IMR-90 (cell line): ENCODE results near the gene ETFA. TPM values are rescaled to one million over a fixed set of nuclear protein-coding genes. Genes with fewer than 3 reads are reported as not detected.

Source experiments
- ATAC-seq: fragments of 200-7000 bp; cut with Tn5 transposase; 2 replicates; pipeline ENCODE4 v1.9.1; 2020; ENCODE audit warnings: low read depth, mild to moderate bottlenecking, moderate library complexity
- BruUV-seq: library from RNA; stranded (reverse); fragments of 400-500 nt; replicated peaks from 2 replicates; lab custom pipeline; 2021; lab: Mats Ljungman, UMichigan
- CTCF ChIA-PET: fragments of 300-600 bp; formaldehyde crosslinking; extraction: SDS; loops from one replicate; lab custom pipeline; 2021; ENCODE audit warnings: antibody characterized with exemption; lab: Yijun Ruan, JAX
- POLR2A ChIA-PET: fragments of 300-600 bp; sonication (Branson Sonifier 250); formaldehyde crosslinking; loops from one replicate; lab custom pipeline; 2022; ENCODE audit warnings: antibody characterized with exemption; ENCODE audit not compliant: unreplicated experiment; lab: Charles Lee
- DNase-seq: peaks from one replicate; pipeline ENCODE4 v3.0.0; 2013
- H2AFZ ChIP-seq: replicated peaks from 2 replicates; pipeline ENCODE3; 2013; ENCODE audit warnings: low read length, mild to moderate bottlenecking; ENCODE audit not compliant: poor library complexity
- H2AK5ac ChIP-seq: 2 replicates; pipeline ENCODE4 v1.6.1; 2013; ENCODE audit warnings: low read depth, low read length, inconsistent platforms
- H2AK9ac ChIP-seq: replicated peaks from 2 replicates; pipeline ENCODE3; 2013; ENCODE audit warnings: mild to moderate bottlenecking, low read depth, low read length, moderate library complexity; ENCODE audit not compliant: poor library complexity
- H2BK120ac ChIP-seq: 2 replicates; pipeline ENCODE4 v1.6.1; 2013; ENCODE audit warnings: low read depth, low read length, inconsistent platforms
- H2BK15ac ChIP-seq: 3 replicates; pipeline ENCODE4 v1.6.1; 2013; ENCODE audit warnings: low read depth, low read length, inconsistent platforms
- H2BK20ac ChIP-seq: 2 replicates; pipeline ENCODE4 v1.6.1; 2013; ENCODE audit warnings: low read depth, mild to moderate bottlenecking, inconsistent platforms, low read length, moderate library complexity
- H2BK5ac ChIP-seq: 2 replicates; pipeline ENCODE4 v1.6.1; 2013; ENCODE audit warnings: mild to moderate bottlenecking, low read depth, low read length, inconsistent platforms; ENCODE audit not compliant: poor library complexity, severe bottlenecking
- H3K14ac ChIP-seq: replicated peaks from 2 replicates; pipeline ENCODE4 v1.6.1; 2013; ENCODE audit warnings: low read depth, low read length, inconsistent platforms
- H3K18ac ChIP-seq: 2 replicates; pipeline ENCODE4 v1.6.1; 2013; ENCODE audit warnings: low read depth, low read length, control low read depth
- H3K23ac ChIP-seq: 2 replicates; pipeline ENCODE4 v1.6.1; 2013; ENCODE audit warnings: low read depth, low read length, inconsistent platforms
- H3K27ac ChIP-seq: 2 replicates; pipeline ENCODE4 v1.5.1; 2013; ENCODE audit warnings: mild to moderate bottlenecking, control low read depth, low read length; ENCODE audit not compliant: insufficient read depth
- H3K27me3 ChIP-seq: 2 replicates; pipeline ENCODE4 v1.6.1; 2013; ENCODE audit warnings: low read length; ENCODE audit not compliant: control insufficient read depth, insufficient read depth
- H3K36me3 ChIP-seq: 2 replicates; pipeline ENCODE4 v1.6.1; 2013; ENCODE audit warnings: low read length, mixed read lengths; ENCODE audit not compliant: control insufficient read depth, insufficient read depth
- H3K4ac ChIP-seq: 2 replicates; pipeline ENCODE4 v1.6.1; 2013; ENCODE audit warnings: low read depth, low read length, inconsistent platforms
- H3K4me1 ChIP-seq: 2 replicates; pipeline ENCODE4 v1.6.1; 2013; ENCODE audit warnings: low read length, mixed read lengths; ENCODE audit not compliant: control insufficient read depth, insufficient read depth
- H3K4me2 ChIP-seq: 2 replicates; pipeline ENCODE4 v1.6.1; 2013; ENCODE audit warnings: low read depth, mild to moderate bottlenecking, control low read depth, low read length, moderate library complexity
- H3K4me3 ChIP-seq: 2 replicates; pipeline ENCODE4 v1.5.1; 2013; ENCODE audit warnings: low read depth, mild to moderate bottlenecking, control low read depth, low read length, moderate library complexity; ENCODE audit not compliant: insufficient read depth
- H3K56ac ChIP-seq: 2 replicates; pipeline ENCODE4 v1.6.1; 2013; ENCODE audit warnings: low read length, inconsistent platforms; ENCODE audit not compliant: insufficient read depth; ENCODE audit errors: extremely low read depth
- H3K79me1 ChIP-seq, 2 experiments: 2 replicates each; pipeline ENCODE4 v1.6.1; 2013; ENCODE audit warnings: low read length in 2 of 2, inconsistent platforms in 1 of 2, low read depth in 1 of 2
- H3K9ac ChIP-seq: 2 replicates; pipeline ENCODE4 v1.6.1; 2013; ENCODE audit warnings: low read depth, low read length, control low read depth
- H3K9me1 ChIP-seq: 2 replicates; pipeline ENCODE4 v1.6.1; 2013; ENCODE audit warnings: low read length, inconsistent platforms; ENCODE audit not compliant: insufficient read depth
- H3K9me3 ChIP-seq: 2 replicates; pipeline ENCODE4 v1.6.1; 2013; ENCODE audit warnings: low read length; ENCODE audit not compliant: control insufficient read depth, insufficient read depth
- H4K20me1 ChIP-seq: 2 replicates; pipeline ENCODE4 v1.6.1; 2013; ENCODE audit warnings: low read length, inconsistent platforms; ENCODE audit not compliant: insufficient read depth
- H4K5ac ChIP-seq: 2 replicates; pipeline ENCODE4 v1.6.1; 2013; ENCODE audit warnings: mild to moderate bottlenecking, low read depth, low read length, control low read depth
- H4K8ac ChIP-seq, 2 experiments: 2 replicates each; pipeline ENCODE4 v1.6.1; 2013; ENCODE audit warnings: low read depth in 2 of 2, low read length in 2 of 2, control low read depth in 1 of 2, inconsistent platforms in 1 of 2
- H4K91ac ChIP-seq: 2 replicates; pipeline ENCODE4 v1.6.1; 2013; ENCODE audit warnings: low read depth, low read length, inconsistent platforms; ENCODE audit not compliant: insufficient read depth
- CEBPB ChIP-seq: IDR thresholded peaks from 2 replicates; pipeline ENCODE4 v1.6.1; 2012; ENCODE audit warnings: low read depth, low read length, improper control_type of control experiment
- CHD1 ChIP-seq: IDR thresholded peaks from 2 replicates; pipeline ENCODE4 v1.6.1; 2012; ENCODE audit warnings: low read depth, low read length, improper control_type of control experiment
- WGBS, 2 experiments: methylation state at CpG; one replicate each; pipeline versions ENCODE4 v1.1.5 to v1.1.7; 2013; ENCODE audit warnings: missing lambda C conversion rate in 2 of 2; ENCODE audit not compliant: insufficient read length in 1 of 2; ENCODE audit errors: extremely low coverage in 2 of 2; 5-methylcytosine and 5-hydroxymethylcytosine counted together
- dilution Hi-C: fragments of 300-500 bp; cut with HindIII; formaldehyde crosslinking; loops from one replicate; pipeline ENCODE4 v1.14.3; 2018; ENCODE audit warnings: low sequenced_read_pairs; ENCODE audit not compliant: unreplicated experiment
- in situ Hi-C: fragments of 300-500 bp; cut with MboI; formaldehyde crosslinking; loops from 3 replicates; pipeline ENCODE4 v1.14.3; 2019; ENCODE audit warnings: low sequenced_read_pairs, inconsistent platforms, mixed read lengths
- intact Hi-C: fragments of 100-400 bp; cut with micrococcal nuclease; formaldehyde crosslinking; loops from 2 replicates; pipeline ENCODE4 v1.10.0; 2022
- polyA plus RNA-seq, 3 experiments: library from polyadenylated mRNA; depleted of rRNA; stranded (reverse); fragments of >200 nt; gene quantifications; 2 replicates each; pipeline ENCODE4 v1.2.3, GENCODE V29; 2012; ENCODE audit warnings: low replicate concordance in 1 of 3
- total RNA-seq: library from RNA; depleted of rRNA; stranded (reverse); fragments of >200 nt; gene quantifications from 2 replicates; pipeline ENCODE4 v1.2.3, GENCODE V29; 2012
- TF ChIP-seq, protein P1 (sequence below): fragments of 150-350 bp; IDR thresholded peaks from 2 replicates; pipeline ENCODE4 v1.6.1; 2016; ENCODE audit warnings: low read depth, mild to moderate bottlenecking, low read length, moderate library complexity, borderline replicate concordance

Gene ETFA
- total and polyA plus RNA-seq, 2 of the 4 experiments (the other 2 are of a cell fraction), result 115 to 172 TPM

DNA sequence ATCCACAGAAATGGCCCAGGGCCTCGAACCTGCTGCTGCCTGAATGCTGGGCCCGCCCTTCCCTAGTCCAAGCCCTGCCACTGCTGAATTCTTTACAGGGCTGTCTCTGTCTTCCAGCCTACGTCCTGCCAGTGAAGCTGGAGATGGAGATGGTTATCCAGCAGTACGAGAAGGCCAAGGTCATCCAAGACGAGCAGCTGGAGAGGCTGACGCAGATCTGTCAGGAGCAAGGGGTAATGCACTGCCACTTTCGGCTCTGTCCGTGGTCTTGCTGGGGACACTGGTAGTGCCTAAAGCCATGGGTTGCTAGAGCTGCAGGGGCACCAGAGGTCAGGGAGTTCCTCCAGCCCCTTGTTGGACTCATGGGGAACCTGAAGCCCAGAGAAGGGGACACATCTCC, 135.8 kb downstream of the ETFA start:
- H3K9me1 ChIP-seq, result peaks cover 3% of the 10 kb centered on the region; the same call in 1 of the 2 replicates
- H3K9me3 ChIP-seq, result no peaks in the 10 kb centered on the region
- intact Hi-C loops (no loop called here), in situ Hi-C loops (no loop called here), dilution Hi-C loops (no loop called here)
- TF ChIP-seq, protein P1, sequence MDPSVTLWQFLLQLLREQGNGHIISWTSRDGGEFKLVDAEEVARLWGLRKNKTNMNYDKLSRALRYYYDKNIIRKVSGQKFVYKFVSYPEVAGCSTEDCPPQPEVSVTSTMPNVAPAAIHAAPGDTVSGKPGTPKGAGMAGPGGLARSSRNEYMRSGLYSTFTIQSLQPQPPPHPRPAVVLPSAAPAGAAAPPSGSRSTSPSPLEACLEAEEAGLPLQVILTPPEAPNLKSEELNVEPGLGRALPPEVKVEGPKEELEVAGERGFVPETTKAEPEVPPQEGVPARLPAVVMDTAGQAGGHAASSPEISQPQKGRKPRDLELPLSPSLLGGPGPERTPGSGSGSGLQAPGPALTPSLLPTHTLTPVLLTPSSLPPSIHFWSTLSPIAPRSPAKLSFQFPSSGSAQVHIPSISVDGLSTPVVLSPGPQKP, result no peak
- TF ChIP-seq CHD1 (no peak), CEBPB (no peak)
- no peak overlapping the region for H2BK20ac ChIP-seq
- H3K18ac ChIP-seq, result no peak overlapping the region
- H4K91ac ChIP-seq, result no peak overlapping the region
- H3K36me3 ChIP-seq, result no peaks in the 10 kb centered on the region
- no peak overlapping the region for H3K4ac ChIP-seq
- no peak overlapping the region for H3K23ac ChIP-seq
- no peak overlapping the region for H4K8ac ChIP-seq
- no peak overlapping the region for H3K27ac ChIP-seq
- H2AK9ac ChIP-seq, result no peak overlapping the region
- ATAC-seq (no peak), DNase-seq (no peak)
- no peak overlapping the region for H2BK5ac ChIP-seq
- 81% methylated on average over 8 of the region's 8 CpGs; no CpG with 5 or more reads in 1 of the 2 experiments for WGBS, 2 experiments
- POLR2A ChIA-PET, result no interaction called here
- no peak overlapping the region for H2AFZ ChIP-seq
- no peak overlapping the region for H3K4me3 ChIP-seq
- no peak overlapping the region for H4K5ac ChIP-seq
- H4K20me1 ChIP-seq, result no peaks in the 10 kb centered on the region; the same call in 1 of the 2 replicates
- no peak overlapping the region for H2BK120ac ChIP-seq
- BruUV-seq, result no TSS peak
- no peak overlapping the region for H2BK15ac ChIP-seq
- H3K79me1 ChIP-seq, result no peaks in the 10 kb centered on the region
- no peak overlapping the region for H3K4me2 ChIP-seq
- H3K56ac ChIP-seq, result no peak overlapping the region
- H3K9ac ChIP-seq, result no peak overlapping the region
- H3K27me3 ChIP-seq, result no peaks in the 10 kb centered on the region; the same call in 1 of the 2 replicates
- no peak overlapping the region for H3K14ac ChIP-seq
- CTCF ChIA-PET, result no interaction called here
- no peak overlapping the region for H2AK5ac ChIP-seq
- H3K4me1 ChIP-seq, result peaks cover 4% of the 10 kb centered on the region
